H1 (cell line): ENCODE measurements around the gene ATXN1L. TPM values are rescaled to one million over a fixed set of nuclear protein-coding genes. Genes with fewer than 3 reads are reported as not detected.
A peak's percentile ranks its signal among the peaks of the same experiment; 100 is the strongest.

Experiments used
- CTCF ChIA-PET: fragments of 300-600 bp; sonication (Branson Sonifier 250); formaldehyde crosslinking; loops from one replicate; lab custom pipeline; 2021; ENCODE audit not compliant: partially characterized antibody; lab: Charles Lee
- POLR2A ChIA-PET: fragments of 300-600 bp; sonication (Branson Sonifier 250); formaldehyde crosslinking; loops from one replicate; lab custom pipeline; 2021; ENCODE audit warnings: inconsistent platforms; ENCODE audit not compliant: partially characterized antibody; lab: Charles Lee
- DNase-seq, 2 experiments: peaks; one replicate each; pipeline versions ENCODE4 v3.0.0 to v3.0.0-alpha.2; 2010 to 2022; ENCODE audit warnings: low spot score in 2 of 2, low read depth in 1 of 2, mixed read lengths in 1 of 2
- FAIRE-seq: peaks from 2 replicates; lab custom pipeline; 2011; peaks lifted over from hg19 to GRCh38; lab: Jason Lieb, UNC
- H2AFZ ChIP-seq: 2 replicates; pipeline ENCODE4 v1.8.1; 2012; ENCODE audit warnings: low read length, inconsistent platforms
- H2AK5ac ChIP-seq: 2 replicates; pipeline ENCODE4 v1.6.1; 2013; ENCODE audit warnings: low read depth, low read length
- H2BK120ac ChIP-seq: replicated peaks from 2 replicates; pipeline ENCODE3; 2013; ENCODE audit warnings: low read depth, low read length, inconsistent platforms
- H2BK12ac ChIP-seq: 2 replicates; pipeline ENCODE4 v1.6.1; 2013; ENCODE audit warnings: low read depth, low read length
- H2BK15ac ChIP-seq: 2 replicates; pipeline ENCODE4 v1.6.1; 2013; ENCODE audit warnings: low read length
- H2BK20ac ChIP-seq: 2 replicates; pipeline ENCODE4 v1.6.1; 2013; ENCODE audit warnings: low read length
- H2BK5ac ChIP-seq: 2 replicates; pipeline ENCODE4 v1.6.1; 2013; ENCODE audit warnings: low read depth, low read length
- H3K14ac ChIP-seq: 2 replicates; pipeline ENCODE4 v1.6.1; 2013; ENCODE audit warnings: inconsistent platforms; ENCODE audit not compliant: insufficient read length
- H3K18ac ChIP-seq: 2 replicates; pipeline ENCODE4 v1.6.1; 2013; ENCODE audit warnings: low read length; ENCODE audit errors: extremely low read depth
- H3K23ac ChIP-seq: 2 replicates; pipeline ENCODE4 v1.6.1; 2013; ENCODE audit warnings: inconsistent platforms; ENCODE audit not compliant: insufficient read length
- H3K23me2 ChIP-seq: 2 replicates; pipeline ENCODE4 v1.6.1; 2013; ENCODE audit warnings: low read depth, low read length
- H3K27ac ChIP-seq: 2 replicates; pipeline ENCODE4 v1.6.1; 2011; ENCODE audit warnings: low read depth, low read length, inconsistent platforms
- H3K27me3 ChIP-seq, 4 experiments: replicated peaks in 1 of 4; 1 replicate in 1 of 4; 2 replicates in 3 of 4; pipeline versions ENCODE4 v1.6.1 to v1.8.1; 2011 to 2013; ENCODE audit warnings: low read length in 3 of 4, mild to moderate bottlenecking in 3 of 4, inconsistent platforms in 2 of 4, mixed read lengths in 2 of 4, moderate library complexity in 1 of 4; ENCODE audit not compliant: control insufficient read depth in 3 of 4, insufficient read depth in 3 of 4; ENCODE audit errors: extremely low read depth in 1 of 4
- H3K36me3 ChIP-seq, 4 experiments: 2 replicates each; pipeline versions ENCODE4 v1.6.1 to v1.8.1; 2011 to 2013; ENCODE audit warnings: mild to moderate bottlenecking in 4 of 4, low read length in 3 of 4, moderate library complexity in 2 of 4, control low read depth in 1 of 4, inconsistent platforms in 1 of 4; ENCODE audit not compliant: insufficient read depth in 4 of 4, control insufficient read depth in 2 of 4
- H3K4ac ChIP-seq: replicated peaks from 2 replicates; pipeline ENCODE3; 2013; ENCODE audit warnings: low read length, low read depth, mixed read lengths, inconsistent platforms; ENCODE audit not compliant: insufficient read length
- H3K4me1 ChIP-seq, 4 experiments: replicated peaks in 1 of 4; 1 replicate in 1 of 4; 2 replicates in 3 of 4; pipeline versions ENCODE4 v1.6.1 to v1.8.1; 2011 to 2013; ENCODE audit warnings: low read length in 3 of 4, inconsistent platforms in 2 of 4, mixed read lengths in 1 of 4; ENCODE audit not compliant: insufficient read depth in 4 of 4, control insufficient read depth in 3 of 4
- H3K4me2 ChIP-seq, 2 experiments: 2 replicates each; pipeline versions ENCODE4 v1.6.1 to v1.8.1; 2011 to 2013; ENCODE audit warnings: low read depth in 2 of 2, low read length in 2 of 2, control low read depth in 1 of 2, inconsistent platforms in 1 of 2, mild to moderate bottlenecking in 1 of 2; ENCODE audit not compliant: insufficient read depth in 1 of 2
- H3K4me3 ChIP-seq, 4 experiments: fragments of 200-600, 300-600 bp in 1 of 4; sonication (generic), shearing (Covaris generic), sonication (Bioruptor Twin) in 1 of 4; 2 replicates each; pipeline versions ENCODE4 v1.5.1 to v1.8.1; 2011 to 2016; ENCODE audit warnings: low read length in 4 of 4, low read depth in 3 of 4, control low read depth in 2 of 4, inconsistent platforms in 2 of 4, mild to moderate bottlenecking in 2 of 4, mixed read lengths in 1 of 4, moderate library complexity in 1 of 4; ENCODE audit not compliant: insufficient read depth in 2 of 4; ENCODE audit errors: extremely low read depth in 1 of 4
- H3K56ac ChIP-seq: replicated peaks from 2 replicates; pipeline ENCODE3; 2013; ENCODE audit warnings: low read depth, mild to moderate bottlenecking, mixed read lengths, low read length, inconsistent platforms; ENCODE audit not compliant: insufficient read length
- H3K79me1 ChIP-seq: 2 replicates; pipeline ENCODE4 v1.6.1; 2013; ENCODE audit warnings: low read depth, low read length, control low read depth
- H3K79me2 ChIP-seq, 2 experiments: 2 replicates each; pipeline versions ENCODE4 v1.6.1 to v1.8.1; 2012 to 2013; ENCODE audit warnings: low read length in 2 of 2, mild to moderate bottlenecking in 2 of 2, inconsistent platforms in 1 of 2; ENCODE audit not compliant: insufficient read depth in 2 of 2, control insufficient read depth in 1 of 2
- H3K9ac ChIP-seq, 4 experiments: replicated peaks in 1 of 4; 1 replicate in 1 of 4; 2 replicates in 3 of 4; pipeline versions ENCODE4 v1.6.1 to v1.8.1; 2011 to 2013; ENCODE audit warnings: low read depth in 3 of 4, low read length in 3 of 4, control low read depth in 2 of 4, mild to moderate bottlenecking in 2 of 4, moderate library complexity in 2 of 4, inconsistent platforms in 1 of 4; ENCODE audit errors: extremely low read depth in 1 of 4
- H3K9me3 ChIP-seq, 2 experiments: 2 replicates each; pipeline versions ENCODE4 v1.6.1 to v1.8.1; 2012 to 2013; ENCODE audit warnings: mild to moderate bottlenecking in 2 of 2, moderate library complexity in 2 of 2, control low read depth in 1 of 2, inconsistent platforms in 1 of 2, low read depth in 1 of 2, low read length in 1 of 2, mixed read lengths in 1 of 2; ENCODE audit not compliant: insufficient read depth in 2 of 2
- H4K20me1 ChIP-seq, 2 experiments: replicated peaks in 1 of 2; 2 replicates each; pipeline versions ENCODE3 to v1.8.1; 2011 to 2013; ENCODE audit warnings: inconsistent platforms in 2 of 2, low read length in 2 of 2, mild to moderate bottlenecking in 1 of 2; ENCODE audit not compliant: insufficient read depth in 2 of 2, control insufficient read depth in 1 of 2
- H4K5ac ChIP-seq: 2 replicates; pipeline ENCODE4 v1.6.1; 2013; ENCODE audit warnings: low read length, low read depth, mixed read lengths, inconsistent platforms; ENCODE audit not compliant: insufficient read length
- H4K8ac ChIP-seq: 2 replicates; pipeline ENCODE4 v1.8.0; 2013; ENCODE audit warnings: mild to moderate bottlenecking, moderate library complexity, low read length, inconsistent platforms; ENCODE audit not compliant: insufficient read depth; ENCODE audit errors: extremely low read depth
- H4K91ac ChIP-seq: replicated peaks from 2 replicates; pipeline ENCODE3; 2013; ENCODE audit warnings: low read length, mixed read lengths, inconsistent platforms; ENCODE audit not compliant: insufficient read length
- CBX8 ChIP-seq: fragments of 300-800, 300-1000 bp; sonication (generic); IDR thresholded peaks from 2 replicates; pipeline ENCODE4 v1.7.1; 2016; ENCODE audit warnings: low read depth, low read length, borderline replicate concordance
- CREB1 ChIP-seq: IDR thresholded peaks from 2 replicates; pipeline ENCODE4 v1.6.1; 2012; ENCODE audit warnings: inconsistent platforms
- PHF8 ChIP-seq: fragments of 200-600 bp; sonication (generic); conservative IDR thresholded peaks from 2 replicates; pipeline ENCODE4 v1.7.1; 2012; ENCODE audit warnings: low read depth, mild to moderate bottlenecking, inconsistent platforms, low read length, moderate library complexity
- POLR2A ChIP-seq, 2 experiments: IDR thresholded peaks; 1 replicate in 1 of 2; 2 replicates in 1 of 2; pipeline ENCODE4 v1.6.1; 2011; ENCODE audit warnings: low read depth in 2 of 2, low read length in 2 of 2, mild to moderate bottlenecking in 2 of 2; ENCODE audit errors: control extremely low read depth in 1 of 2
- RAD21 ChIP-seq, 2 experiments: IDR thresholded peaks in 1 of 2; conservative IDR thresholded peaks in 1 of 2; 2 replicates each; pipeline ENCODE4 v1.6.1; 2011; ENCODE audit warnings: low read depth in 2 of 2, low read length in 2 of 2, improper control_type of control experiment in 1 of 2, inconsistent platforms in 1 of 2, mild to moderate bottlenecking in 1 of 2, moderate library complexity in 1 of 2
- TBP ChIP-seq: IDR thresholded peaks from 2 replicates; pipeline ENCODE4 v1.6.1; 2011; ENCODE audit warnings: low read depth, low read length, improper control_type of control experiment
- WGBS, 2 experiments: shearing (Covaris generic) in 1 of 2; methylation state at CpG; one replicate each; pipeline versions ENCODE4 v1.1.6 to v1.1.7; 2013 to 2015; ENCODE audit warnings: low lambda C conversion rate in 2 of 2, mixed read lengths in 2 of 2, inconsistent platforms in 1 of 2, low coverage in 1 of 2, missing lambda C conversion rate in 1 of 2; ENCODE audit not compliant: insufficient replicate concordance in 2 of 2, insufficient coverage in 1 of 2, insufficient read length in 1 of 2; ENCODE audit errors: extremely low coverage in 1 of 2, missing lambda C conversion rate in 1 of 2; 5-methylcytosine and 5-hydroxymethylcytosine counted together
- long read RNA-seq, 2 experiments: library from RNA in 1 of 2; library from capped mRNA in 1 of 2; stranded (forward); transcript quantifications; one replicate each; pipeline ENCODE4 v2.0.0, GENCODE V29; 2021; ENCODE audit warnings: inconsistent platforms in 1 of 2
- polyA minus RNA-seq, 3 experiments: library from RNA; depleted of rRNA, polyadenylated mRNA; stranded (reverse); fragments of >200 nt; gene quantifications; 1 replicate in 2 of 3; 2 replicates in 1 of 3; pipeline ENCODE4 v1.2.3, GENCODE V29; 2011
- polyA plus RNA-seq, 7 experiments: library from polyadenylated mRNA; depleted of rRNA in 3 of 7; stranded (reverse) in 5 of 7; unstranded in 2 of 7; fragments of >200 nt in 5 of 7; fragments of 200-250 nt in 2 of 7; gene quantifications; 1 replicate in 5 of 7; 2 replicates in 1 of 7; 4 replicates in 1 of 7; pipeline versions ENCODE4 v1.2.1 to v1.2.3, GENCODE V29; 2011 to 2013; ENCODE audit warnings: missing spikeins in 2 of 7, mixed read lengths in 2 of 7
- total RNA-seq: library from RNA; stranded (reverse); fragmentation: NEBNext Ultra II Directional; extraction: Animal tissue kit (Norgen Biotek cat#: 25700); gene quantifications from 2 replicates; pipeline ENCODE4 v1.2.1, GENCODE V29; 2021

Gene ATXN1L
- total RNA-seq (20.8 and 23.8 TPM in 2 replicates), polyA plus RNA-seq (2011; rRNA removed) (12.1 and 14.7 TPM in 2 replicates), polyA minus RNA-seq (2011; rRNA and poly(A)+ RNA removed) (24.8 and 25.3 TPM in 2 replicates)
- polyA plus RNA-seq (2011; cell fraction: cytosol; rRNA removed) = 12.5 TPM
- 16.2 TPM for polyA plus RNA-seq (2011; cell fraction: nucleus; rRNA removed)
- polyA plus RNA-seq (2012, experiment 1 of 2) = 13.2 to 17.9 TPM (median 15.1 TPM) in 4 replicates
- 6.2 TPM for polyA plus RNA-seq (2012, experiment 2 of 2)
- polyA plus RNA-seq (2013, experiment 1 of 2) = 10.0 TPM
- polyA plus RNA-seq (2013, experiment 2 of 2) = 9.9 TPM
- polyA minus RNA-seq (2011; cell fraction: cytosol; rRNA and poly(A)+ RNA removed) = 10.6 TPM
- polyA minus RNA-seq (2011; cell fraction: nucleus; rRNA and poly(A)+ RNA removed) = 16.9 TPM
- long read RNA-seq, experiment 1 = 0 reads
- long read RNA-seq, experiment 2 = 0 reads

- Histone ChIP-seq H3K79me1 (peaks cover 11% of the 10 kb centered on the region; the same call in 1 of the 2 replicates), H3K4me1 (peaks cover 0 to 5% (median 0%) of the 10 kb centered on the region in 4 experiments; a peak in 2 of 7 replicates), H3K9me3 (no peaks in the 10 kb centered on the region), H3K9ac (peak within 1 kb of the TSS; percentile 81 to 94 (median 88)), H4K20me1 (peaks cover 0 to 7% of the 10 kb centered on the region in 2 experiments), H3K36me3 (peaks cover 7 to 19% (median 12%) of the 10 kb centered on the region in 4 experiments; a peak in 5 of 8 replicates), H3K18ac (no peak within 1 kb of the TSS; the same call in none of the 2 replicates), H4K8ac (peak within 1 kb of the TSS; percentile 96), H2BK120ac (no peak within 1 kb of the TSS), H2BK20ac (no peak within 1 kb of the TSS), H4K91ac (peak within 1 kb of the TSS; percentile 17), H3K79me2 (peaks cover 11 to 21% of the 10 kb centered on the region in 2 experiments), H2AK5ac (no peak within 1 kb of the TSS), H3K23me2 (peaks cover 6% of the 10 kb centered on the region), H3K4ac (peak within 1 kb of the TSS; percentile 73), H3K4me3 (peak within 1 kb of the TSS; percentile 78 to 97 (median 94)), H3K4me2 (peak within 1 kb of the TSS; percentile 78 to 90), H2BK12ac (peak within 1 kb of the TSS; percentile 27; the same call in 1 of the 2 replicates), H3K23ac (no peak within 1 kb of the TSS), H2BK5ac (peak within 1 kb of the TSS; percentile 75), H2BK15ac (no peak within 1 kb of the TSS), H3K56ac (peak within 1 kb of the TSS; percentile 87), H3K27ac (peak within 1 kb of the TSS; percentile 87), H3K27me3 (no peaks in the 10 kb centered on the region), H2AFZ (peak within 1 kb of the TSS; percentile 43; the same call in 1 of the 2 replicates), H3K14ac (no peak within 1 kb of the TSS), H4K5ac (peak within 1 kb of the TSS; percentile 55)
- POLR2A ChIA-PET = interaction anchor here (0.6 to 3.0 kb wide), 11 partner anchors 10 to 1061 kb away, joined by 3 to 11 read pairs (median 3); partner anchors contain the start of genes AP1G1 and ZNF821
- CTCF ChIA-PET = interaction anchor here (1.3 kb wide), 1 partner anchor 12 kb away, joined by 3 read pairs; no protein-coding TSS in a partner anchor
- FAIRE-seq = no peak
- 4% methylated on average over 44 of the region's 62 CpGs; no CpG with 5 or more reads in 1 of the 2 experiments for WGBS, 2 experiments
- DNase-seq = peak; percentile 50 to 98
- TF ChIP-seq CREB1 (peak; percentile 99), CBX8 (no peak), RAD21 (IDR thresholded peaks at IDR 0.05 in 1 of 2, conservative IDR thresholded peaks at IDR 0.05 in 1 of 2; ENCODE audit: low read depth in 2 of 2, low read length in 2 of 2) (no peak), POLR2A (IDR thresholded peaks at IDR 0.05; ENCODE audit: control extremely low read depth in 1 of 2, low read depth in 2 of 2, low read length in 2 of 2) (peak; percentile 89 to 95), TBP (peak; percentile 79; the same call in 1 of the 2 replicates), PHF8 (peak; percentile 99)
These were observed at the start of gene ATXN1L for GRCh38 chr16:71845639-71846430. TSS of gene ATXN1L (plus strand) at chr16:71845976. CDS start at chr16:71849741, 3,765 bp downstream.
